MCF 10A (cell line): Measurements from ENCODE around the gene TMCO4. TPM values are rescaled to one million over a fixed set of nuclear protein-coding genes. Genes with fewer than 3 reads are reported as not detected.
A peak's percentile ranks its signal among the peaks of the same experiment; 100 is the strongest.

Experiments
- BruUV-seq: library from RNA; stranded (reverse); fragments of 400-500 nt; replicated peaks from 2 replicates; lab custom pipeline; 2021; lab: Mats Ljungman, UMichigan
- CTCF ChIA-PET: fragments of 300-600 bp; sonication (Branson Sonifier 250); formaldehyde crosslinking; extraction: SDS; loops from one replicate; lab custom pipeline; 2021; ENCODE audit warnings: antibody characterized with exemption, inconsistent platforms; lab: Yijun Ruan, JAX
- POLR2A ChIA-PET: fragments of 300-600, 350-650 bp; sonication (Branson Sonifier 250); formaldehyde crosslinking; extraction: SDS; loops from one replicate; lab custom pipeline; 2020; ENCODE audit warnings: antibody characterized with exemption, inconsistent platforms; lab: Yijun Ruan, JAX
- DNase-seq: peaks from one replicate; pipeline ENCODE4 v3.0.0-alpha.2; 2018; ENCODE audit not compliant: unreplicated experiment
- H3K27ac Mint-ChIP-seq: one replicate; pipeline ENCODE4 v1.8.0; 2022; ENCODE audit warnings: mild to moderate bottlenecking, low read depth, mixed read lengths; ENCODE audit not compliant: unreplicated experiment
- H3K27me3 Mint-ChIP-seq: one replicate; pipeline ENCODE4 v1.8.0; 2022; ENCODE audit warnings: mixed read lengths; ENCODE audit not compliant: insufficient read depth, unreplicated experiment
- H3K36me3 Mint-ChIP-seq: one replicate; pipeline ENCODE4 v1.8.0; 2022; ENCODE audit warnings: mild to moderate bottlenecking, moderate library complexity, mixed read lengths; ENCODE audit not compliant: insufficient read depth, unreplicated experiment
- H3K4me1 Mint-ChIP-seq: one replicate; pipeline ENCODE4 v1.8.0; 2022; ENCODE audit warnings: mixed read lengths; ENCODE audit not compliant: insufficient read depth, unreplicated experiment
- H3K4me3 Mint-ChIP-seq: one replicate; pipeline ENCODE4 v1.8.0; 2022; ENCODE audit warnings: mild to moderate bottlenecking, moderate library complexity, mixed read lengths; ENCODE audit not compliant: unreplicated experiment
- H3K9me3 Mint-ChIP-seq: one replicate; pipeline ENCODE4 v1.8.0; 2022; ENCODE audit warnings: mixed read lengths; ENCODE audit not compliant: unreplicated experiment
- CTCF ChIP-seq: fragments of 200-600 bp; IDR thresholded peaks from one replicate; pipeline ENCODE4 v1.8.0; 2022; ENCODE audit warnings: antibody characterized with exemption, mild to moderate bottlenecking; ENCODE audit not compliant: unreplicated experiment
- intact Hi-C: fragments of 100-400 bp; cut with micrococcal nuclease; formaldehyde crosslinking; loops from 2 replicates; pipeline ENCODE4 v1.14.1; 2022
- total RNA-seq: library from RNA; stranded (reverse); gene quantifications from 2 replicates; pipeline ENCODE4 v1.2.3, GENCODE V29; 2022

TMCO4 gene
- total RNA-seq, 1 experiment from 2014 or later: 20.5 TPM

GRCh38 chr1:19759740-19760089 is 40.0 kb downstream of the TMCO4 start:
- intact Hi-C loops: loop anchor here (5.0 kb wide), 2 partner anchors 113 to 393 kb away; no protein-coding TSS in a partner anchor
- no TSS peak for BruUV-seq
- DNase-seq: no peak
- TF ChIP-seq CTCF: no peak
- no peak overlapping the region for H3K27ac Mint-ChIP-seq
- no peak overlapping the region for H3K4me3 Mint-ChIP-seq
- ChIA-PET POLR2A (no interaction called here), CTCF (interaction anchor here (1.2 kb wide), 1 partner anchor 55 kb away, joined by 8 read pairs; no protein-coding TSS in a partner anchor)
- H3K36me3 Mint-ChIP-seq: peaks cover 20% of the 10 kb centered on the region
- no peaks in the 10 kb centered on the region for H3K27me3 Mint-ChIP-seq
- no peaks in the 10 kb centered on the region for H3K9me3 Mint-ChIP-seq
- H3K4me1 Mint-ChIP-seq: peaks cover 6% of the 10 kb centered on the region

GRCh38 chr1:19758227-19758830 is 41.4 kb downstream of the TMCO4 start:
- TF ChIP-seq CTCF: no peak
- intact Hi-C loops: no loop called here

GRCh38 chr1:19757641-19758040 is 42.1 kb downstream of the TMCO4 start:
- Mint-ChIP-seq H3K4me3 (peak overlapping the region; percentile 0), H3K27me3 (no peaks in the 10 kb centered on the region), H3K4me1 (peaks cover 6% of the 10 kb centered on the region), H3K36me3 (peaks cover 15% of the 10 kb centered on the region), H3K9me3 (no peaks in the 10 kb centered on the region), H3K27ac (no peak overlapping the region)
- ChIA-PET POLR2A (no interaction called here), CTCF (interaction anchor here (1.0 kb wide), 1 partner anchor 53 kb away, joined by 3 read pairs; no protein-coding TSS in a partner anchor)
- DNase-seq: no peak
- TF ChIP-seq CTCF: no peak
- no TSS peak for BruUV-seq
- intact Hi-C loops: no loop called here

More at GRCh38 chr1:19758227-19758830, 41.4 kb downstream of the TMCO4 start:
- ChIA-PET POLR2A (no interaction called here), CTCF (interaction anchor here (1.0 kb wide), 1 partner anchor 54 kb away, joined by 3 read pairs; no protein-coding TSS in a partner anchor)
- Mint-ChIP-seq H3K4me3 (no peak overlapping the region), H3K36me3 (peaks cover 15% of the 10 kb centered on the region), H3K27me3 (no peaks in the 10 kb centered on the region), H3K4me1 (peaks cover 6% of the 10 kb centered on the region), H3K27ac (no peak overlapping the region), H3K9me3 (no peaks in the 10 kb centered on the region)
- BruUV-seq: no TSS peak
- peak; percentile 35 for DNase-seq

- no TSS peak for BruUV-seq
- H3K4me3 Mint-ChIP-seq: no peak overlapping the region
- TF ChIP-seq CTCF: no peak
- H3K4me1 Mint-ChIP-seq: peaks cover 6% of the 10 kb centered on the region
- no peaks in the 10 kb centered on the region for H3K27me3 Mint-ChIP-seq
- intact Hi-C loops: no loop called here
- H3K27ac Mint-ChIP-seq: no peak overlapping the region
- peaks cover 22% of the 10 kb centered on the region for H3K36me3 Mint-ChIP-seq
- H3K9me3 Mint-ChIP-seq: no peaks in the 10 kb centered on the region
- ChIA-PET CTCF (no interaction called here), POLR2A (no interaction called here)
- DNase-seq: no peak
These were observed 43.2 kb downstream of the TMCO4 start for GRCh38 chr1:19756480-19756879.
